Measurements from ENCODE around the gene MFSD6.

- TF ChIP-seq POLR2A (IDR thresholded peaks at IDR 0.05; ENCODE audit: low read length) (no peak), GATA1 (IDR thresholded peaks at IDR 0.05; ENCODE audit: low read depth, low read length) (no peak)
Measured at GRCh38 chr2:190524928-190525327, 116.8 kb downstream of the MFSD6 start.
